Activated naive CD4-positive, alpha-beta T cell treated with anti-CD3 and anti-CD28 coated beads, Interleukin-2, amount 50 U/mL, for 72 hours (primary cell): ENCODE measurements around the gene FNIP1. TPM values are rescaled to one million over a fixed set of nuclear protein-coding genes. Genes with fewer than 3 reads are reported as not detected.

Source experiments
- ATAC-seq, 2 donors: fragments of 150-1000 bp; cut with Tn5 transposase; 2 replicates each; pipeline ENCODE4 v1.10.0; 2021; ENCODE audit warnings: mild to moderate bottlenecking in 2 of 2, moderate library complexity in 2 of 2
- DNase-seq, 2 donors: peaks; one replicate each; pipeline ENCODE4 v3.0.0; 2021 to 2022; ENCODE audit warnings: low spot score in 2 of 2
- H3K27ac Mint-ChIP-seq, 2 donors: one replicate each; pipeline ENCODE4 v1.8.0; 2022; ENCODE audit warnings: mild to moderate bottlenecking in 2 of 2, mixed read lengths in 2 of 2
- H3K36me3 Mint-ChIP-seq, 2 donors: one replicate each; pipeline ENCODE4 v1.8.0; 2022; ENCODE audit warnings: mixed read lengths in 2 of 2
- H3K9me3 Mint-ChIP-seq, 2 donors: one replicate each; pipeline ENCODE4 v1.8.0; 2022; ENCODE audit warnings: mixed read lengths in 2 of 2
- total RNA-seq, 2 donors: library from RNA; stranded (reverse); gene quantifications; one replicate each; pipeline ENCODE4 v1.2.3, GENCODE V29; 2022

FNIP1 gene
- total RNA-seq, 2 donors from 2014 or later = 20.5 to 27.1 TPM

- H3K27ac Mint-ChIP-seq = no peak overlapping the region
- no peak for ATAC-seq
- DNase-seq = no peak
- peaks cover 0 to under 1% of the 10 kb centered on the region in 2 donors for H3K9me3 Mint-ChIP-seq
- peaks cover 7 to 27% of the 10 kb centered on the region in 2 donors for H3K36me3 Mint-ChIP-seq
Measured at GRCh38 chr5:131767891-131768290, 28.9 kb downstream of the FNIP1 start.

GRCh38 chr5:131766689-131767088, 30.1 kb downstream of the FNIP1 start:
- DNase-seq (no peak), ATAC-seq (no peak)
- Mint-ChIP-seq H3K27ac (no peak overlapping the region), H3K9me3 (peaks cover 0 to 5% of the 10 kb centered on the region in 2 donors), H3K36me3 (peaks cover 7 to 27% of the 10 kb centered on the region in 2 donors)

- peaks cover 4 to 5% of the 10 kb centered on the region in 2 donors for H3K9me3 Mint-ChIP-seq
- DNase-seq (no peak), ATAC-seq (no peak)
- H3K36me3 Mint-ChIP-seq = peaks cover 7 to 27% of the 10 kb centered on the region in 2 donors
- H3K27ac Mint-ChIP-seq = no peak overlapping the region
Measured at GRCh38 chr5:131765261-131765660, 31.6 kb downstream of the FNIP1 start.

GRCh38 chr5:131763968-131764367, 32.8 kb downstream of the FNIP1 start:
- DNase-seq (no peak), ATAC-seq (no peak)
- H3K27ac Mint-ChIP-seq = no peak overlapping the region
- H3K9me3 Mint-ChIP-seq = peaks cover 4 to 5% of the 10 kb centered on the region in 2 donors
- H3K36me3 Mint-ChIP-seq = peaks cover 7 to 27% of the 10 kb centered on the region in 2 donors

GRCh38 chr5:131760793-131761192, 36.0 kb downstream of the FNIP1 start:
- Mint-ChIP-seq H3K36me3 (peaks cover 3 to 21% of the 10 kb centered on the region in 2 donors), H3K27ac (no peak overlapping the region), H3K9me3 (peaks cover 4 to 5% of the 10 kb centered on the region in 2 donors)
- DNase-seq (no peak), ATAC-seq (no peak)

- H3K36me3 Mint-ChIP-seq = peaks cover 0 to 13% of the 10 kb centered on the region in 2 donors
- peaks cover 4 to 5% of the 10 kb centered on the region in 2 donors for H3K9me3 Mint-ChIP-seq
- H3K27ac Mint-ChIP-seq = no peak overlapping the region
- ATAC-seq (no peak), DNase-seq (no peak)
Measured at GRCh38 chr5:131759704-131760103, 37.1 kb downstream of the FNIP1 start.

GRCh38 chr5:131758520-131758900, 38.3 kb downstream of the FNIP1 start:
- no peak overlapping the region for H3K27ac Mint-ChIP-seq
- DNase-seq = no peak
- peaks cover 0 to 3% of the 10 kb centered on the region in 2 donors for H3K36me3 Mint-ChIP-seq
- peaks cover 4 to 5% of the 10 kb centered on the region in 2 donors for H3K9me3 Mint-ChIP-seq
- ATAC-seq = no peak

- Mint-ChIP-seq H3K27ac (no peak overlapping the region), H3K9me3 (peaks cover 4 to 5% of the 10 kb centered on the region in 2 donors), H3K36me3 (no peaks in the 10 kb centered on the region)
- DNase-seq (no peak), ATAC-seq (no peak)
Measured at GRCh38 chr5:131757830-131758519, 38.8 kb downstream of the FNIP1 start.

GRCh38 chr5:131756942-131757341, 39.9 kb downstream of the FNIP1 start:
- no peak overlapping the region for H3K27ac Mint-ChIP-seq

GRCh38 chr5:131754363-131754762, 42.5 kb downstream of the FNIP1 start:
- Mint-ChIP-seq H3K36me3 (peaks cover 0 to 5% of the 10 kb centered on the region in 2 donors), H3K27ac (peak overlapping the region in 1 of 2 donors; percentile 5), H3K9me3 (peaks cover 0 to 4% of the 10 kb centered on the region in 2 donors)
- ATAC-seq = no peak
- DNase-seq = no peak

More at GRCh38 chr5:131756942-131757341, 39.9 kb downstream of the FNIP1 start:
- Mint-ChIP-seq H3K36me3 (no peaks in the 10 kb centered on the region), H3K9me3 (peaks cover 0 to 4% of the 10 kb centered on the region in 2 donors)
- DNase-seq (no peak), ATAC-seq (no peak)

- DNase-seq (no peak), ATAC-seq (no peak)
- Mint-ChIP-seq H3K27ac (no peak overlapping the region), H3K9me3 (peaks cover 0 to 4% of the 10 kb centered on the region in 2 donors), H3K36me3 (peaks cover 0 to 10% of the 10 kb centered on the region in 2 donors)
Measured at GRCh38 chr5:131751506-131751905, 45.3 kb downstream of the FNIP1 start.

- ATAC-seq (no peak), DNase-seq (no peak)
- Mint-ChIP-seq H3K36me3 (peaks cover 0 to 18% of the 10 kb centered on the region in 2 donors), H3K27ac (peak overlapping the region in 1 of 2 donors; percentile 11), H3K9me3 (peaks cover 0 to 4% of the 10 kb centered on the region in 2 donors)
Measured at GRCh38 chr5:131749723-131750470, 46.9 kb downstream of the FNIP1 start.

- Mint-ChIP-seq H3K27ac (peak overlapping the region in 1 of 2 donors; percentile 11), H3K9me3 (peaks cover 0 to 4% of the 10 kb centered on the region in 2 donors), H3K36me3 (peaks cover 0 to 18% of the 10 kb centered on the region in 2 donors)
- ATAC-seq (peak in 1 of 2 donors; percentile 53), DNase-seq (no peak)
Measured at GRCh38 chr5:131749138-131749537, 47.7 kb downstream of the FNIP1 start.

GRCh38 chr5:131747180-131748105, 49.4 kb downstream of the FNIP1 start:
- H3K36me3 Mint-ChIP-seq = peaks cover 12 to 18% of the 10 kb centered on the region in 2 donors
- DNase-seq (no peak), ATAC-seq (peak; percentile 89 to 90)
- peak overlapping the region; percentile 92 for H3K27ac Mint-ChIP-seq
- H3K9me3 Mint-ChIP-seq = peaks cover 0 to 4% of the 10 kb centered on the region in 2 donors

GRCh38 chr5:131746423-131746822, 50.4 kb downstream of the FNIP1 start:
- ATAC-seq (no peak), DNase-seq (no peak)
- peaks cover 0 to 4% of the 10 kb centered on the region in 2 donors for H3K9me3 Mint-ChIP-seq
- peaks cover 12 to 14% of the 10 kb centered on the region in 2 donors for H3K36me3 Mint-ChIP-seq
- H3K27ac Mint-ChIP-seq = peak overlapping the region in 1 of 2 donors; percentile 92

- Mint-ChIP-seq H3K27ac (no peak overlapping the region), H3K36me3 (peaks cover 12 to 14% of the 10 kb centered on the region in 2 donors), H3K9me3 (peaks cover 0 to 4% of the 10 kb centered on the region in 2 donors)
- no peak for DNase-seq
- ATAC-seq = no peak
Measured at GRCh38 chr5:131745703-131746102, 51.1 kb downstream of the FNIP1 start.
